ENCODE results near the gene GALNS. TPM values are rescaled to one million over a fixed set of nuclear protein-coding genes. Genes with fewer than 3 reads are reported as not detected.

GALNS gene
- total and polyA plus RNA-seq, 2 experiments from 2014 or later: 9.7 to 18.8 TPM

DNA sequence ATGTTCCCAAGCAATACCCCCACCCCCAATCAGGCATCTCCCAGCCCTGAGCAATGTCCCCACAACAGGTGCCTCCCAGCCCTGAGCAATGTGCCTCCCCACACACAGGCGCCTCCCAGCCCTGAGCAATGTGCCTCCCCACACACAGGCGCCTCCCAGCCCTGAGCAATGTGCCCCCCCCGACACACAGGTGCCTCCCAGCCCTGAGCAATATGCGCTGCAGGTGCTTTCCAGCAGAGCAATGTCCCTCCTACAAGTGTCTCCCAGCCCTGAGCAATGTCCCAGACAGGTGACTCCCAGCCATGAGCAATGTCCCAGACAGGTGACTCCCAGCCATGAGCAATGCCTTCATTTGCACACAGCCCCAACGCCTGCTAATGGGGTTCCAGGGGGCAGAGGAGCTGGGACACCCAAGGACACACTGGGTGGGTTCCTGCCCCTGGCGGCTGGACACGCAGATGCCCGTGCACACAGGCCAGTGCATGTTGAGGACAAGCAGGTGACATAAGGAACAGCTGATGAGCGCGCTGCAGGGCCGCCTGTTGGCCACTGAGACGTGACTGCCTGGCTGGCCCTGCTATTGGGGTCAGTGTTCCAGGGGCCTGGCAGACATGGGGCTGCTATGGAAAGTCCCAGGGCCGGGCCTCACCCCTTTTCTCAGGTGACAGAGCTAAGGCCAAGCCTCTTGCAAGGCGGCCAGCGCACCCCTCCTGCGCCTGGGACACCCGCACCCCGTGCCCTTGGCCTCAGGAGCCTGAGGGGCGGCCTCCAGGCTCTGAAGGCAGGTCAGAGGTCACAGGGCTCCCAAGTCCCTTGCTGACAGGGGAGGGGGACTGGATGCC is 36.6 kb upstream of the GALNS start (continued):
- TF ChIP-seq, protein P1, sequence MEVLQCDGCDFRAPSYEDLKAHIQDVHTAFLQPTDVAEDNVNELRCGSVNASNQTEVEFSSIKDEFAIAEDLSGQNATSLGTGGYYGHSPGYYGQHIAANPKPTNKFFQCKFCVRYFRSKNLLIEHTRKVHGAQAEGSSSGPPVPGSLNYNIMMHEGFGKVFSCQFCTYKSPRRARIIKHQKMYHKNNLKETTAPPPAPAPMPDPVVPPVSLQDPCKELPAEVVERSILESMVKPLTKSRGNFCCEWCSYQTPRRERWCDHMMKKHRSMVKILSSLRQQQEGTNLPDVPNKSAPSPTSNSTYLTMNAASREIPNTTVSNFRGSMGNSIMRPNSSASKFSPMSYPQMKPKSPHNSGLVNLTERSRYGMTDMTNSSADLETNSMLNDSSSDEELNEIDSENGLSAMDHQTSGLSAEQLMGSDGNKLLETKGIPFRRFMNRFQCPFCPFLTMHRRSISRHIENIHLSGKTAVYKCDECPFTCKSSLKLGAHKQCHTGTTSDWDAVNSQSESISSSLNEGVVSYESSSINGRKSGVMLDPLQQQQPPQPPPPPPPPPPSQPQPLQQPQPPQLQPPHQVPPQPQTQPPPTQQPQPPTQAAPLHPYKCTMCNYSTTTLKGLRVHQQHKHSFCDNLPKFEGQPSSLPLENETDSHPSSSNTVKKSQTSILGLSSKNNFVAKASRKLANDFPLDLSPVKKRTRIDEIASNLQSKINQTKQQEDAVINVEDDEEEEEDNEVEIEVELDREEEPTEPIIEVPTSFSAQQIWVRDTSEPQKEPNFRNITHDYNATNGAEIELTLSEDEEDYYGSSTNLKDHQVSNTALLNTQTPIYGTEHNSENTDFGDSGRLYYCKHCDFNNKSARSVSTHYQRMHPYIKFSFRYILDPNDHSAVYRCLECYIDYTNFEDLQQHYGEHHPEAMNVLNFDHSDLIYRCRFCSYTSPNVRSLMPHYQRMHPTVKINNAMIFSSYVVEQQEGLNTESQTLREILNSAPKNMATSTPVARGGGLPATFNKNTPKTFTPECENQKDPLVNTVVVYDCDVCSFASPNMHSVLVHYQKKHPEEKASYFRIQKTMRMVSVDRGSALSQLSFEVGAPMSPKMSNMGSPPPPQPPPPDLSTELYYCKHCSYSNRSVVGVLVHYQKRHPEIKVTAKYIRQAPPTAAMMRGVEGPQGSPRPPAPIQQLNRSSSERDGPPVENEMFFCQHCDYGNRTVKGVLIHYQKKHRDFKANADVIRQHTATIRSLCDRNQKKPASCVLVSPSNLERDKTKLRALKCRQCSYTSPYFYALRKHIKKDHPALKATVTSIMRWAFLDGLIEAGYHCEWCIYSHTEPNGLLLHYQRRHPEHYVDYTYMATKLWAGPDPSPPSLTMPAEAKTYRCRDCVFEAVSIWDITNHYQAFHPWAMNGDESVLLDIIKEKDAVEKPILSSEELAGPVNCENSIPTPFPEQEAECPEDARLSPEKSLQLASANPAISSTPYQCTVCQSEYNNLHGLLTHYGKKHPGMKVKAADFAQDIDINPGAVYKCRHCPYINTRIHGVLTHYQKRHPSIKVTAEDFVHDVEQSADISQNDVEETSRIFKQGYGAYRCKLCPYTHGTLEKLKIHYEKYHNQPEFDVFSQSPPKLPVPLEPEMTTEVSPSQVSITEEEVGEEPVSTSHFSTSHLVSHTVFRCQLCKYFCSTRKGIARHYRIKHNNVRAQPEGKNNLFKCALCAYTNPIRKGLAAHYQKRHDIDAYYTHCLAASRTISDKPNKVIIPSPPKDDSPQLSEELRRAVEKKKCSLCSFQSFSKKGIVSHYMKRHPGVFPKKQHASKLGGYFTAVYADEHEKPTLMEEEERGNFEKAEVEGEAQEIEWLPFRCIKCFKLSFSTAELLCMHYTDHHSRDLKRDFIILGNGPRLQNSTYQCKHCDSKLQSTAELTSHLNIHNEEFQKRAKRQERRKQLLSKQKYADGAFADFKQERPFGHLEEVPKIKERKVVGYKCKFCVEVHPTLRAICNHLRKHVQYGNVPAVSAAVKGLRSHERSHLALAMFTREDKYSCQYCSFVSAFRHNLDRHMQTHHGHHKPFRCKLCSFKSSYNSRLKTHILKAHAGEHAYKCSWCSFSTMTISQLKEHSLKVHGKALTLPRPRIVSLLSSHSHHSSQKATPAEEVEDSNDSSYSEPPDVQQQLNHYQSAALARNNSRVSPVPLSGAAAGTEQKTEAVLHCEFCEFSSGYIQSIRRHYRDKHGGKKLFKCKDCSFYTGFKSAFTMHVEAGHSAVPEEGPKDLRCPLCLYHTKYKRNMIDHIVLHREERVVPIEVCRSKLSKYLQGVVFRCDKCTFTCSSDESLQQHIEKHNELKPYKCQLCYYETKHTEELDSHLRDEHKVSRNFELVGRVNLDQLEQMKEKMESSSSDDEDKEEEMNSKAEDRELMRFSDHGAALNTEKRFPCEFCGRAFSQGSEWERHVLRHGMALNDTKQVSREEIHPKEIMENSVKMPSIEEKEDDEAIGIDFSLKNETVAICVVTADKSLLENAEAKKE (CRISPR knock-in tag; IDR thresholded peaks at IDR 0.05): no peak

DNA sequence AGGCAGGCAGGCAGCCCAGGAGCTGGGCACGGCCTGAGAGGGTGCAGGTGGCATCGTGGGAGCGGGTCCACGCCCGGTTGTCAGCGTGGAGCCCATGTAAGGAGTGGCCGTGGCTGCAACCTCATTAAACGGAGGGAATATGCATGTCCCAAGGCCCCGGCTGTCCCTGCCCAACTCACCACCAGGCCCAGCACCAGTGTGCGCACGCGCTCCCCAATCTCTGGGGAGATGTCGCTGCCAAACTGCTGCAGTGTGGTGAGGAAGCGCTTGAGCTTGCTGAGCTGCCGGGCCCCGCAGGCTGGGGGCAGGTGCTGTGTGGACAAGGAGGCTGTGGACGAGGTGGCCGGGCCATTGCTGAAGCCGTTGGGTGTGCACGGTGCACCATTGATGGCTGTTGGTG is 35.3 kb upstream of the GALNS start:
- Mint-ChIP-seq H3K36me3 (ENCODE audit: low read depth) (peaks cover 3% of the 10 kb centered on the region; the same call in 1 of the 3 replicates), H3K4me3 (no peak overlapping the region; the same call in 2 of the 3 replicates), H3K27ac (no peak overlapping the region), H3K27me3 (ENCODE audit: insufficient read depth, low read depth, poor library complexity) (peaks cover 18% of the 10 kb centered on the region), H3K4me1 (peaks cover 2% of the 10 kb centered on the region; the same call in 1 of the 3 replicates), H3K9me3 (peaks cover 8% of the 10 kb centered on the region)
- H3K27me3 ChIP-seq (ENCODE audit: insufficient read depth): no peaks in the 10 kb centered on the region
- no peak for DNase-seq (ENCODE audit: low spot score)
- H3K27ac ChIP-seq (ENCODE audit: low read depth): no peak overlapping the region
- no peaks in the 10 kb centered on the region for H3K36me3 ChIP-seq (ENCODE audit: insufficient read depth)
- H3K9me2 ChIP-seq (ENCODE audit: insufficient read depth): no peaks in the 10 kb centered on the region
- H3K4me2 ChIP-seq: no peak overlapping the region
- H3K4me3 ChIP-seq: no peak overlapping the region
- ATAC-seq: no peak
- H2AFZ ChIP-seq: no peak overlapping the region
- H3K4me1 ChIP-seq (ENCODE audit: insufficient read depth): no peaks in the 10 kb centered on the region
- no peaks in the 10 kb centered on the region for H3F3A ChIP-seq (replicated peaks; ENCODE audit: low read depth)
- H4K20me1 ChIP-seq (replicated peaks; ENCODE audit: insufficient read depth): no peaks in the 10 kb centered on the region
- no peaks in the 10 kb centered on the region for H3K79me2 ChIP-seq (replicated peaks; ENCODE audit: insufficient read depth)
- TF ChIP-seq, protein P1 (CRISPR knock-in tag; IDR thresholded peaks at IDR 0.05): no peak
- TF ChIP-seq EZH2 (IDR thresholded peaks at IDR 0.05; ENCODE audit: low read depth, unreplicated experiment): no peak
- no peak for TF ChIP-seq ZNF331 (CRISPR knock-in tag; IDR thresholded peaks at IDR 0.05; ENCODE audit: low read depth)
- no peak for TF ChIP-seq STAT1 (IDR thresholded peaks at IDR 0.05; ENCODE audit: unreplicated experiment)
- TF ChIP-seq, protein P2, sequence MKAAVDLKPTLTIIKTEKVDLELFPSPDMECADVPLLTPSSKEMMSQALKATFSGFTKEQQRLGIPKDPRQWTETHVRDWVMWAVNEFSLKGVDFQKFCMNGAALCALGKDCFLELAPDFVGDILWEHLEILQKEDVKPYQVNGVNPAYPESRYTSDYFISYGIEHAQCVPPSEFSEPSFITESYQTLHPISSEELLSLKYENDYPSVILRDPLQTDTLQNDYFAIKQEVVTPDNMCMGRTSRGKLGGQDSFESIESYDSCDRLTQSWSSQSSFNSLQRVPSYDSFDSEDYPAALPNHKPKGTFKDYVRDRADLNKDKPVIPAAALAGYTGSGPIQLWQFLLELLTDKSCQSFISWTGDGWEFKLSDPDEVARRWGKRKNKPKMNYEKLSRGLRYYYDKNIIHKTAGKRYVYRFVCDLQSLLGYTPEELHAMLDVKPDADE (IDR thresholded peaks at IDR 0.05): no peak

Measured in GM23338 (cell line).